ENCODE measurements around the gene SHF. TPM values are rescaled to one million over a fixed set of nuclear protein-coding genes. Genes with fewer than 3 reads are reported as not detected.

SHF gene
- total RNA-seq, 6 experiments from 2014 or later = 2.1 to 3.1 (median 2.1) TPM

- Mint-ChIP-seq H3K4me3 (no peak overlapping the region), H3K27me3 (ENCODE audit: insufficient read depth) (peaks cover 21% of the 10 kb centered on the region), H3K4me1 (ENCODE audit: low read depth) (no peaks in the 10 kb centered on the region), H3K27ac (no peak overlapping the region), H3K36me3 (ENCODE audit: low read depth) (no peaks in the 10 kb centered on the region), H3K9me3 (no peaks in the 10 kb centered on the region)
- DNase-seq = no peak
- TF ChIP-seq CTCF (IDR thresholded peaks at IDR 0.05) = peak; percentile 75
Observed at GRCh38 chr15:45179221-45179985, 8.4 kb downstream of the SHF start.

- H3K36me3 Mint-ChIP-seq (ENCODE audit: low read depth) = no peaks in the 10 kb centered on the region
- peaks cover 21% of the 10 kb centered on the region for H3K27me3 Mint-ChIP-seq (ENCODE audit: insufficient read depth)
- no peaks in the 10 kb centered on the region for H3K4me1 Mint-ChIP-seq (ENCODE audit: low read depth)
- DNase-seq = no peak
- no peak overlapping the region for H3K27ac Mint-ChIP-seq
- H3K4me3 Mint-ChIP-seq = no peak overlapping the region
- no peak for TF ChIP-seq CTCF (IDR thresholded peaks at IDR 0.05)
- no peaks in the 10 kb centered on the region for H3K9me3 Mint-ChIP-seq
Observed at GRCh38 chr15:45177285-45177684, 10.5 kb downstream of the SHF start.

- no peak overlapping the region for H3K4me3 Mint-ChIP-seq
- H3K27ac Mint-ChIP-seq = no peak overlapping the region
- H3K36me3 Mint-ChIP-seq (ENCODE audit: low read depth) = no peaks in the 10 kb centered on the region
- no peaks in the 10 kb centered on the region for H3K9me3 Mint-ChIP-seq
- no peaks in the 10 kb centered on the region for H3K4me1 Mint-ChIP-seq (ENCODE audit: low read depth)
- peaks cover 13% of the 10 kb centered on the region for H3K27me3 Mint-ChIP-seq (ENCODE audit: insufficient read depth)
- TF ChIP-seq CTCF (IDR thresholded peaks at IDR 0.05) = no peak
- no peak for DNase-seq
Observed at GRCh38 chr15:45174577-45174976, 13.2 kb downstream of the SHF start.

- TF ChIP-seq CTCF (IDR thresholded peaks at IDR 0.05) = no peak
- no peak for DNase-seq
- Mint-ChIP-seq H3K27me3 (ENCODE audit: insufficient read depth) (peaks cover 13% of the 10 kb centered on the region), H3K4me3 (no peak overlapping the region), H3K4me1 (ENCODE audit: low read depth) (no peaks in the 10 kb centered on the region), H3K36me3 (ENCODE audit: low read depth) (no peaks in the 10 kb centered on the region), H3K9me3 (no peaks in the 10 kb centered on the region), H3K27ac (no peak overlapping the region)
Observed at GRCh38 chr15:45174069-45174468, 13.7 kb downstream of the SHF start.

GRCh38 chr15:45171912-45172311 is 15.9 kb downstream of the SHF start:
- Mint-ChIP-seq H3K4me3 (no peak overlapping the region), H3K9me3 (no peaks in the 10 kb centered on the region), H3K4me1 (ENCODE audit: low read depth) (no peaks in the 10 kb centered on the region), H3K27me3 (ENCODE audit: insufficient read depth) (peaks cover 1% of the 10 kb centered on the region), H3K27ac (no peak overlapping the region), H3K36me3 (ENCODE audit: low read depth) (no peaks in the 10 kb centered on the region)
- no peak for TF ChIP-seq CTCF (IDR thresholded peaks at IDR 0.05)
- DNase-seq = no peak
